Measurements from ENCODE around the gene OGN. TPM values are rescaled to one million over a fixed set of nuclear protein-coding genes. Genes with fewer than 3 reads are reported as not detected.

The OGN gene
- polyA plus RNA-seq, 1 donor (not counting 4 experiments of a cell fraction or from before 2014, with no cell fraction given), result not detected

- no peaks in the 10 kb centered on the region for H3K9me3 ChIP-seq (ENCODE audit: control insufficient read depth, low read depth, low read length)
- H3K27me3 ChIP-seq (ENCODE audit: control insufficient read depth, extremely low read depth, insufficient read depth, low read length), result no peaks in the 10 kb centered on the region
- no peak overlapping the region for H3K4me3 ChIP-seq (ENCODE audit: control insufficient read depth in 2 of 3, extremely low read depth in 1 of 3, insufficient read depth in 2 of 3, low read depth in 1 of 3, low read length in 3 of 3)
- H2AFZ ChIP-seq (ENCODE audit: control insufficient read depth, low read length), result no peak overlapping the region
- H3K9me1 ChIP-seq (ENCODE audit: control insufficient read depth, extremely low read depth, insufficient read depth, low read length), result no peaks in the 10 kb centered on the region
- no peak overlapping the region for H3K4me2 ChIP-seq (ENCODE audit: control insufficient read depth, extremely low read depth, insufficient read depth, low read depth, low read length)
- no peak overlapping the region for H3K27ac ChIP-seq (ENCODE audit: control insufficient read depth, insufficient read depth, low read length)
- dilution Hi-C loops (cut with MboI; ENCODE audit: extremely low pct_ligation_motif_present, low sequenced_read_pairs), result no loop called here
- FAIRE-seq, result no peak
- H3K79me2 ChIP-seq (ENCODE audit: control insufficient read depth, insufficient read depth, low read length), result no peaks in the 10 kb centered on the region
- no peak overlapping the region for H3K9ac ChIP-seq (ENCODE audit: control insufficient read depth, extremely low read depth, insufficient read depth, low read length)
- DNase-seq (ENCODE audit: low read depth, low spot score), result no peak
- no peaks in the 10 kb centered on the region for H4K20me1 ChIP-seq (ENCODE audit: control insufficient read depth, extremely low read depth, insufficient read depth, low read length)
- no peaks in the 10 kb centered on the region for H3K36me3 ChIP-seq (ENCODE audit: control insufficient read depth in 2 of 2, extremely low read depth in 1 of 2, insufficient read depth in 2 of 2, low read length in 2 of 2)
- TF ChIP-seq EZH2 (IDR thresholded peaks at IDR 0.05; ENCODE audit: low read length), result no peak
- no peak for TF ChIP-seq CTCF (optimal IDR thresholded peaks at IDR 0.05 in 1 of 3, IDR thresholded peaks at IDR 0.05 in 1 of 3, conservative IDR thresholded peaks at IDR 0.05 in 1 of 3; ENCODE audit: extremely low read depth in 1 of 3, insufficient read depth in 2 of 3, low read length in 3 of 3)
- H3K4me1 ChIP-seq (ENCODE audit: control insufficient read depth, extremely low read depth, insufficient read depth, low read length), result peaks cover 4% of the 10 kb centered on the region
Observed at GRCh38 chr9:92444841-92445240, 40.5 kb upstream of the OGN start.

GRCh38 chr9:92440751-92441046, 36.3 kb upstream of the OGN start:
- H3K27ac ChIP-seq (ENCODE audit: control insufficient read depth, insufficient read depth, low read length), result no peak overlapping the region
- no peak overlapping the region for H2AFZ ChIP-seq (ENCODE audit: control insufficient read depth, low read length)
- no peak overlapping the region for H3K4me3 ChIP-seq (ENCODE audit: control insufficient read depth in 2 of 3, extremely low read depth in 1 of 3, insufficient read depth in 2 of 3, low read depth in 1 of 3, low read length in 3 of 3)
- H3K4me1 ChIP-seq (ENCODE audit: control insufficient read depth, extremely low read depth, insufficient read depth, low read length), result peaks cover 4% of the 10 kb centered on the region
- dilution Hi-C loops (cut with MboI; ENCODE audit: extremely low pct_ligation_motif_present, low sequenced_read_pairs), result no loop called here
- no peak overlapping the region for H3K9ac ChIP-seq (ENCODE audit: control insufficient read depth, extremely low read depth, insufficient read depth, low read length)
- H3K79me2 ChIP-seq (ENCODE audit: control insufficient read depth, insufficient read depth, low read length), result no peaks in the 10 kb centered on the region
- no peaks in the 10 kb centered on the region for H3K36me3 ChIP-seq (ENCODE audit: control insufficient read depth in 2 of 2, extremely low read depth in 1 of 2, insufficient read depth in 2 of 2, low read length in 2 of 2)
- no peaks in the 10 kb centered on the region for H3K9me1 ChIP-seq (ENCODE audit: control insufficient read depth, extremely low read depth, insufficient read depth, low read length)
- H3K4me2 ChIP-seq (ENCODE audit: control insufficient read depth, extremely low read depth, insufficient read depth, low read depth, low read length), result no peak overlapping the region
- TF ChIP-seq CTCF (optimal IDR thresholded peaks at IDR 0.05 in 1 of 3, IDR thresholded peaks at IDR 0.05 in 1 of 3, conservative IDR thresholded peaks at IDR 0.05 in 1 of 3; ENCODE audit: extremely low read depth in 1 of 3, insufficient read depth in 2 of 3, low read length in 3 of 3), result no peak
- TF ChIP-seq EZH2 (IDR thresholded peaks at IDR 0.05; ENCODE audit: low read length), result no peak
- H3K9me3 ChIP-seq (ENCODE audit: control insufficient read depth, low read depth, low read length), result no peaks in the 10 kb centered on the region
- no peaks in the 10 kb centered on the region for H4K20me1 ChIP-seq (ENCODE audit: control insufficient read depth, extremely low read depth, insufficient read depth, low read length)
- FAIRE-seq, result no peak
- no peak for DNase-seq (ENCODE audit: low read depth, low spot score)
- no peaks in the 10 kb centered on the region for H3K27me3 ChIP-seq (ENCODE audit: control insufficient read depth, extremely low read depth, insufficient read depth, low read length)
